GM18517 (cell line): ENCODE data around the gene KRT71.

Experiments
- ATAC-seq: cut with Tn5 transposase; IDR thresholded peaks from one replicate; pipeline ENCODE4 v1.9.1; 2021; ENCODE audit warnings: mild to moderate bottlenecking, moderate library complexity; ENCODE audit not compliant: unreplicated experiment

KRT71 gene

GRCh38 chr12:52499806-52500560, 53.0 kb downstream of the KRT71 start:
- no peak for ATAC-seq

GRCh38 chr12:52498946-52499345, 54.0 kb downstream of the KRT71 start:
- ATAC-seq: no peak

- ATAC-seq: no peak
Observed at GRCh38 chr12:52497975-52498374, 55.0 kb downstream of the KRT71 start.

GRCh38 chr12:52496590-52497071, 56.3 kb downstream of the KRT71 start:
- ATAC-seq: no peak

GRCh38 chr12:52496054-52496453, 56.9 kb downstream of the KRT71 start:
- no peak for ATAC-seq

GRCh38 chr12:52495389-52495788, 57.6 kb downstream of the KRT71 start:
- no peak for ATAC-seq

GRCh38 chr12:52494518-52494917, 58.4 kb downstream of the KRT71 start:
- no peak for ATAC-seq

GRCh38 chr12:52494100-52494499, 58.8 kb downstream of the KRT71 start:
- no peak for ATAC-seq
